Breast epithelium (tissue), 3 donors: Measurements from ENCODE around the gene C17orf107.

ENCODE experiments used
- POLR2A ChIP-seq: fragments of 450-650 bp; IDR thresholded peaks from one replicate; pipeline ENCODE4 v1.6.1; 2016; ENCODE audit warnings: antibody characterized with exemption, mild to moderate bottlenecking, moderate library complexity
- POLR2AphosphoS5 ChIP-seq, 3 donors: sonication (generic); formaldehyde crosslinking; IDR thresholded peaks; one replicate each; pipeline ENCODE4 v1.6.1; 2017; ENCODE audit warnings: antibody characterized with exemption in 3 of 3
- TF ChIP-seq, protein P1 (sequence below), 3 donors: fragments of 450-650 bp; IDR thresholded peaks; one replicate each; pipeline ENCODE4 v1.5.1; 2016 to 2017; ENCODE audit warnings: antibody characterized with exemption in 3 of 3, mild to moderate bottlenecking in 3 of 3, moderate library complexity in 3 of 3

DNA sequence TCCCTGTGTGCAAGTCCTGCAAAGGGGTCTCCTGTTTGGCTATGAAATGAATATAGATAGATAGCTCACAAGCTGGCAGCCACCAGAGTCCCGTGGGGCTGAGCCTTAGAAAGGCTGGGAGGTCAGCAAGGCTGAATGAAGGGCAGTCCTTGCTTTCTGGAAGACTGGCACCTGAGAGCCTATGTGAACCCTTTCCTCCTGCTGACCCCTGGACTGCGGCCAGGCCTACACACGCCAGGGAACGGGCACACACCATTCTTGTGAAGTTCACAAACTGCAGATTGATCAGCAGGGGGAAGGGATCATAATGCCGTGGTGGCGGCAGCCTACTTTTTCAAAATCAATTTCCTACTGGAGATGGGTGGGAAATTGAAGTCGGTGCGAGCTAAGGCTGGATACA lies 985 bp upstream of the C17orf107 start:
- TF ChIP-seq POLR2A (no peak), POLR2AphosphoS5 (IDR thresholded peaks at IDR 0.05) (no peak)
- TF ChIP-seq, protein P1, sequence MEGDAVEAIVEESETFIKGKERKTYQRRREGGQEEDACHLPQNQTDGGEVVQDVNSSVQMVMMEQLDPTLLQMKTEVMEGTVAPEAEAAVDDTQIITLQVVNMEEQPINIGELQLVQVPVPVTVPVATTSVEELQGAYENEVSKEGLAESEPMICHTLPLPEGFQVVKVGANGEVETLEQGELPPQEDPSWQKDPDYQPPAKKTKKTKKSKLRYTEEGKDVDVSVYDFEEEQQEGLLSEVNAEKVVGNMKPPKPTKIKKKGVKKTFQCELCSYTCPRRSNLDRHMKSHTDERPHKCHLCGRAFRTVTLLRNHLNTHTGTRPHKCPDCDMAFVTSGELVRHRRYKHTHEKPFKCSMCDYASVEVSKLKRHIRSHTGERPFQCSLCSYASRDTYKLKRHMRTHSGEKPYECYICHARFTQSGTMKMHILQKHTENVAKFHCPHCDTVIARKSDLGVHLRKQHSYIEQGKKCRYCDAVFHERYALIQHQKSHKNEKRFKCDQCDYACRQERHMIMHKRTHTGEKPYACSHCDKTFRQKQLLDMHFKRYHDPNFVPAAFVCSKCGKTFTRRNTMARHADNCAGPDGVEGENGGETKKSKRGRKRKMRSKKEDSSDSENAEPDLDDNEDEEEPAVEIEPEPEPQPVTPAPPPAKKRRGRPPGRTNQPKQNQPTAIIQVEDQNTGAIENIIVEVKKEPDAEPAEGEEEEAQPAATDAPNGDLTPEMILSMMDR (IDR thresholded peaks at IDR 0.05), result no peak
